Endothelial cell of umbilical vein (primary cell): ENCODE measurements around the gene RNF224. TPM values are rescaled to one million over a fixed set of nuclear protein-coding genes. Genes with fewer than 3 reads are reported as not detected.

Source experiments
- BruUV-seq: library from RNA; stranded (reverse); fragments of 400-500 nt; replicated peaks from 2 replicates; lab custom pipeline; 2021; lab: Mats Ljungman, UMichigan
- CTCF ChIA-PET: fragments of 300-600, 350-600 bp; sonication (Branson Sonifier 250); formaldehyde crosslinking; loops from one replicate; lab custom pipeline; 2021; ENCODE audit warnings: antibody characterized with exemption, inconsistent platforms; lab: Charles Lee
- POLR2A ChIA-PET: fragments of 300-600, 350-600 bp; sonication (Branson Sonifier 250); formaldehyde crosslinking; loops from one replicate; lab custom pipeline; 2021; ENCODE audit warnings: antibody characterized with exemption, inconsistent platforms; lab: Charles Lee
- DNase-seq: peaks from one replicate; pipeline ENCODE4 v3.0.0-alpha.2; 2011; ENCODE audit warnings: low read depth, low spot score
- FAIRE-seq: peaks from 2 replicates; lab custom pipeline; 2011; peaks lifted over from hg19 to GRCh38; lab: Jason Lieb, UNC
- H2AFZ ChIP-seq: 2 replicates; pipeline ENCODE4 v1.6.0; 2012; ENCODE audit warnings: low read depth, low read length, control low read depth, inconsistent platforms
- H3K27ac ChIP-seq: 2 replicates; pipeline ENCODE4 v1.5.1; 2011; ENCODE audit warnings: low read depth, mild to moderate bottlenecking, control low read depth, low read length, moderate library complexity; ENCODE audit not compliant: insufficient read depth
- H3K27me3 ChIP-seq, 2 experiments: 2 replicates each; pipeline versions ENCODE4 v1.6.0 to v1.6.1; 2011; ENCODE audit warnings: low read length in 2 of 2, mixed read lengths in 1 of 2; ENCODE audit not compliant: control insufficient read depth in 2 of 2, insufficient read depth in 2 of 2
- H3K36me3 ChIP-seq, 2 experiments: 2 replicates in 1 of 2; 3 replicates in 1 of 2; pipeline ENCODE4 v1.5.1; 2011; ENCODE audit warnings: low read length in 2 of 2, mild to moderate bottlenecking in 1 of 2, moderate library complexity in 1 of 2; ENCODE audit not compliant: control insufficient read depth in 2 of 2, insufficient read depth in 2 of 2; ENCODE audit errors: extremely low read depth in 1 of 2
- H3K4me1 ChIP-seq: 3 replicates; pipeline ENCODE4 v1.5.1; 2011; ENCODE audit warnings: mild to moderate bottlenecking, low read length; ENCODE audit not compliant: control insufficient read depth, insufficient read depth; ENCODE audit errors: extremely low read depth
- H3K4me2 ChIP-seq: 2 replicates; pipeline ENCODE4 v1.6.1; 2011; ENCODE audit warnings: low read length, control low read depth, mixed read lengths; ENCODE audit not compliant: insufficient read depth
- H3K4me3 ChIP-seq, 3 experiments: fragments of 200-600 bp in 1 of 3; sonication (generic), shearing (Covaris generic) in 1 of 3; replicated peaks in 1 of 3; 2 replicates each; pipeline ENCODE4 v1.5.1; 2011 to 2016; ENCODE audit warnings: control low read depth in 3 of 3, low read length in 3 of 3, mild to moderate bottlenecking in 2 of 3, inconsistent platforms in 1 of 3, low read depth in 1 of 3, moderate library complexity in 1 of 3; ENCODE audit not compliant: insufficient read depth in 1 of 3
- H3K79me2 ChIP-seq: 2 replicates; pipeline ENCODE4 v1.6.0; 2012; ENCODE audit warnings: low read length, inconsistent platforms; ENCODE audit not compliant: control insufficient read depth, insufficient read depth
- H3K9ac ChIP-seq: replicated peaks from 2 replicates; pipeline ENCODE3; 2011; ENCODE audit warnings: low read length, control low read depth; ENCODE audit not compliant: insufficient read depth; ENCODE audit errors: extremely low read depth
- H3K9me1 ChIP-seq: replicated peaks from 3 replicates; pipeline ENCODE4 v1.6.0; 2011; ENCODE audit warnings: mild to moderate bottlenecking, low read length; ENCODE audit not compliant: control insufficient read depth, insufficient read depth; ENCODE audit errors: extremely low read depth
- H3K9me3 ChIP-seq: replicated peaks from 2 replicates; pipeline ENCODE4 v1.5.1; 2012; ENCODE audit warnings: low read length, inconsistent platforms; ENCODE audit not compliant: control insufficient read depth, insufficient read depth
- H4K20me1 ChIP-seq: replicated peaks from 2 replicates; pipeline ENCODE3; 2011; ENCODE audit warnings: mild to moderate bottlenecking, low read length; ENCODE audit not compliant: control insufficient read depth, insufficient read depth; ENCODE audit errors: extremely low read depth
- EZH2 ChIP-seq: IDR thresholded peaks from 2 replicates; pipeline ENCODE4 v1.6.1; 2012; ENCODE audit warnings: borderline replicate concordance, low read depth, mild to moderate bottlenecking, moderate library complexity, low read length, inconsistent platforms; ENCODE audit not compliant: severe bottlenecking
- FOS ChIP-seq: IDR thresholded peaks from 2 replicates; pipeline ENCODE4 v1.6.1; 2011; ENCODE audit warnings: mild to moderate bottlenecking, low read length, moderate library complexity, borderline replicate concordance; ENCODE audit not compliant: insufficient read depth
- JUN ChIP-seq: IDR thresholded peaks from 2 replicates; pipeline ENCODE4 v1.6.1; 2011; ENCODE audit warnings: borderline replicate concordance, low read depth; ENCODE audit not compliant: insufficient read length, insufficient read depth
- MYC ChIP-seq: IDR thresholded peaks from one replicate; pipeline ENCODE4 v1.6.1; 2011; ENCODE audit warnings: mild to moderate bottlenecking, low read depth, low read length
- POLR2A ChIP-seq: IDR thresholded peaks from 2 replicates; pipeline ENCODE4 v1.6.1; 2012; ENCODE audit warnings: low read depth, mild to moderate bottlenecking, control low read depth, low read length
- dilution Hi-C: fragments of 300-500 bp; cut with MboI; formaldehyde crosslinking; loops from one replicate; pipeline ENCODE4 v1.15.0; 2019; ENCODE audit warnings: low sequenced_read_pairs; ENCODE audit not compliant: extremely low pct_ligation_motif_present
- intact Hi-C: fragments of 100-400 bp; cut with micrococcal nuclease; formaldehyde crosslinking; loops from one replicate; pipeline ENCODE4 v1.10.0; 2022
- polyA plus RNA-seq, 4 experiments: library from polyadenylated mRNA; depleted of rRNA in 3 of 4; stranded (reverse) in 3 of 4; unstranded in 1 of 4; fragments of >200 nt; gene quantifications; 2 replicates each; pipeline versions ENCODE4 v1.2.1 to v1.2.3, GENCODE V29; 2011 to 2012; ENCODE audit warnings: missing spikeins in 1 of 4
- total RNA-seq: library from RNA; stranded (reverse); gene quantifications from 2 replicates; pipeline ENCODE4 v1.2.3, GENCODE V29; 2021
- TF ChIP-seq, protein P1 (sequence below), 2 donors: IDR thresholded peaks; 1 replicate in 1 of 2; 2 replicates in 1 of 2; pipeline ENCODE4 v1.5.1; 2011; ENCODE audit warnings: low read length in 2 of 2, mild to moderate bottlenecking in 2 of 2, moderate library complexity in 2 of 2, control low read depth in 1 of 2, inconsistent platforms in 1 of 2, low read depth in 1 of 2; ENCODE audit not compliant: insufficient read depth in 1 of 2; ENCODE audit errors: extremely low read depth in 1 of 2
- TF ChIP-seq, protein P2 (sequence below): IDR thresholded peaks from 2 replicates; pipeline ENCODE4 v1.6.1; 2011; ENCODE audit not compliant: insufficient read depth, insufficient read length

RNF224 gene
- total and polyA plus RNA-seq, 2 donors (not counting 3 experiments of a cell fraction or from before 2014, with no cell fraction given) = not detected

DNA sequence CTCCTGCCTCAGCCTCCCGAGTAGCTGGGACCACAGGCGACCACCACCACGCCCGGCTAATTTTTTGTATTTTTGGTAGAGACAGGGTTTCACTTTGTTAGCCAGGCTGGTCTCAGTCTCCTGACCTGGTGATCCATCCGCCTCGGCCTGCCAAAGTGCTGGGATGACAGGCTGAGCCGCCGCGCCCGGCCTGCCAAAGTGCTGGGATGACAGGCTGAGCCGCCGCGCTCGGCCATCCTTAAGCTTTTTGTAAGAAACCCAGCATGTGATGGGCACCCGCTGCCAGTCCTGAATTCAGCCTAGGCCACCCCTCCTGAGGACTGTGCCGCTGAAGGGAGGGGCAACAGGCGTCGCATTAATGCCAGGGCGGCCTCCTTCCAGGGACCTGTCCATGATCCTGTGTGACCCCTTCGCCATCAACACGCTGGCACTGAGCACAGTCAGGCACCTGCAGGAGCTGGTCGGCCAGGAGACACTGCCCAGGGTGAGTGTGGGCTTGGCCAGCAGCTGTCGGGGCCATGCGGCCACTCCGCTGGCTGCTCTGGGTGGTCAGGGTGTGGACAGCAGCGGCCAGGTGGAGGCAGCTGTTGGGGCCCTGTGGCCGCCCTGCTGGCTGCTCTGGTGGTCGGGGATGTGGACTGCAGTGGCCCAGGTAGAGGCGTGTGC is 38.3 kb downstream of the RNF224 start:
- POLR2A ChIA-PET = interaction anchor here (1.3 kb wide), 1 partner anchor 21 kb away, joined by 4 read pairs; no protein-coding TSS in a partner anchor
- intact Hi-C loops = no loop called here
- H3K27ac ChIP-seq = no peak overlapping the region

More for the DNA sequence above, 38.3 kb downstream of the RNF224 start:
- Histone ChIP-seq H3K4me3 (no peak overlapping the region), H3K4me1 (peaks cover 22% of the 10 kb centered on the region), H3K9me3 (no peaks in the 10 kb centered on the region), H2AFZ (no peak overlapping the region), H3K9ac (no peak overlapping the region), H3K79me2 (no peaks in the 10 kb centered on the region), H3K4me2 (no peak overlapping the region), H3K27me3 (no peaks in the 10 kb centered on the region), H4K20me1 (no peaks in the 10 kb centered on the region), H3K9me1 (no peaks in the 10 kb centered on the region), H3K36me3 (peaks cover 0 to 28% of the 10 kb centered on the region in 2 experiments)
- DNase-seq = no peak
- no peak for FAIRE-seq
- TF ChIP-seq JUN = no peak
- TF ChIP-seq, protein P1, sequence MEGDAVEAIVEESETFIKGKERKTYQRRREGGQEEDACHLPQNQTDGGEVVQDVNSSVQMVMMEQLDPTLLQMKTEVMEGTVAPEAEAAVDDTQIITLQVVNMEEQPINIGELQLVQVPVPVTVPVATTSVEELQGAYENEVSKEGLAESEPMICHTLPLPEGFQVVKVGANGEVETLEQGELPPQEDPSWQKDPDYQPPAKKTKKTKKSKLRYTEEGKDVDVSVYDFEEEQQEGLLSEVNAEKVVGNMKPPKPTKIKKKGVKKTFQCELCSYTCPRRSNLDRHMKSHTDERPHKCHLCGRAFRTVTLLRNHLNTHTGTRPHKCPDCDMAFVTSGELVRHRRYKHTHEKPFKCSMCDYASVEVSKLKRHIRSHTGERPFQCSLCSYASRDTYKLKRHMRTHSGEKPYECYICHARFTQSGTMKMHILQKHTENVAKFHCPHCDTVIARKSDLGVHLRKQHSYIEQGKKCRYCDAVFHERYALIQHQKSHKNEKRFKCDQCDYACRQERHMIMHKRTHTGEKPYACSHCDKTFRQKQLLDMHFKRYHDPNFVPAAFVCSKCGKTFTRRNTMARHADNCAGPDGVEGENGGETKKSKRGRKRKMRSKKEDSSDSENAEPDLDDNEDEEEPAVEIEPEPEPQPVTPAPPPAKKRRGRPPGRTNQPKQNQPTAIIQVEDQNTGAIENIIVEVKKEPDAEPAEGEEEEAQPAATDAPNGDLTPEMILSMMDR (IDR thresholded peaks at IDR 0.05; ENCODE audit: extremely low read depth in 1 of 2, insufficient read depth in 1 of 2, low read depth in 1 of 2, low read length in 2 of 2) = no peak
- TF ChIP-seq, protein P2, sequence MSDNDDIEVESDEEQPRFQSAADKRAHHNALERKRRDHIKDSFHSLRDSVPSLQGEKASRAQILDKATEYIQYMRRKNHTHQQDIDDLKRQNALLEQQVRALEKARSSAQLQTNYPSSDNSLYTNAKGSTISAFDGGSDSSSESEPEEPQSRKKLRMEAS = no peak
- TF ChIP-seq FOS = no peak
- no peak for TF ChIP-seq MYC
- no peak for TF ChIP-seq POLR2A
- TF ChIP-seq EZH2 = no peak
- CTCF ChIA-PET = interaction anchor here (1.1 to 1.5 kb wide), 2 partner anchors 11 to 29 kb away, joined by 3 to 6 read pairs; no protein-coding TSS in a partner anchor
- BruUV-seq = no TSS peak
- dilution Hi-C loops = no loop called here
